PC-3 (cell line): ENCODE measurements around the gene B4GALT2. TPM values are rescaled to one million over a fixed set of nuclear protein-coding genes. Genes with fewer than 3 reads are reported as not detected.

ENCODE experiments used
- ATAC-seq: fragments of 200-7000 bp; cut with Tn5 transposase; 2 replicates; pipeline ENCODE4 v1.9.1; 2020; ENCODE audit warnings: mild to moderate bottlenecking, moderate library complexity
- BruUV-seq: library from RNA; stranded (reverse); fragments of 400-500 nt; replicated peaks from 2 replicates; lab custom pipeline; 2021; lab: Mats Ljungman, UMichigan
- CTCF ChIA-PET: fragments of 300-600 bp; sonication (Branson Sonifier 250); formaldehyde crosslinking; loops from one replicate; lab custom pipeline; 2022; ENCODE audit warnings: antibody characterized with exemption; lab: Charles Lee
- POLR2A ChIA-PET: fragments of 300-600 bp; sonication (Branson Sonifier 250); formaldehyde crosslinking; loops from one replicate; lab custom pipeline; 2022; ENCODE audit warnings: antibody characterized with exemption; ENCODE audit not compliant: unreplicated experiment; lab: Charles Lee
- DNase-seq: peaks from one replicate; pipeline ENCODE4 v3.0.0-alpha.2; 2015
- H2AFZ ChIP-seq: fragments of 300-600 bp; sonication (generic); 2 replicates; pipeline ENCODE4 v1.6.0; 2016; ENCODE audit warnings: antibody characterized with exemption, low read length
- H3F3A ChIP-seq: fragments of 300-600 bp; sonication (generic); one replicate; pipeline ENCODE4 v1.6.0; 2017; ENCODE audit warnings: antibody characterized with exemption, low read length, control low read depth, mild to moderate bottlenecking; ENCODE audit not compliant: unreplicated experiment
- H3K27ac ChIP-seq: fragments of 300-600 bp; sonication (generic); 2 replicates; pipeline ENCODE4 v1.5.1; 2016; ENCODE audit warnings: mild to moderate bottlenecking, low read length
- H3K27me3 ChIP-seq: fragments of 300-600 bp; sonication (generic); 2 replicates; pipeline ENCODE4 v1.6.1; 2016; ENCODE audit warnings: low read length, mixed read lengths
- H3K36me3 ChIP-seq: fragments of 300-600 bp; sonication (generic); 2 replicates; pipeline ENCODE4 v1.6.1; 2016; ENCODE audit warnings: low read depth, mixed run types, low read length, mixed read lengths
- H3K4me1 ChIP-seq: fragments of 300-600 bp; sonication (generic); 2 replicates; pipeline ENCODE4 v1.5.1; 2016; ENCODE audit warnings: low read length; ENCODE audit not compliant: insufficient read depth
- H3K4me2 ChIP-seq: fragments of 300-600 bp; sonication (generic); 2 replicates; pipeline ENCODE4 v1.6.0; 2016; ENCODE audit warnings: low read length
- H3K4me3 ChIP-seq: fragments of 300-600 bp; sonication (generic); 2 replicates; pipeline ENCODE4 v1.5.1; 2016; ENCODE audit warnings: mild to moderate bottlenecking, low read length, mixed read lengths
- H3K79me2 ChIP-seq: fragments of 300-600 bp; sonication (generic); 2 replicates; pipeline ENCODE4 v1.6.1; 2017; ENCODE audit warnings: low read length, mixed read lengths
- H3K9ac ChIP-seq: fragments of 300-600 bp; sonication (generic); 2 replicates; pipeline ENCODE4 v1.6.0; 2016; ENCODE audit warnings: mild to moderate bottlenecking, low read length
- H3K9me2 ChIP-seq: fragments of 300-600 bp; sonication (generic); replicated peaks from 2 replicates; pipeline ENCODE4 v1.6.1; 2016; ENCODE audit warnings: mixed run types, low read length, mixed read lengths
- H3K9me3 ChIP-seq: fragments of 300-600 bp; sonication (generic); 2 replicates; pipeline ENCODE4 v1.6.1; 2016; ENCODE audit warnings: low read length, mixed read lengths
- H4K20me1 ChIP-seq: fragments of 300-600 bp; sonication (generic); 2 replicates; pipeline ENCODE4 v1.6.1; 2016; ENCODE audit warnings: low read length, mixed read lengths
- CTCF ChIP-seq: fragments of 300-600 bp; sonication (generic); conservative IDR thresholded peaks from 2 replicates; pipeline ENCODE4 v1.5.1; 2017; ENCODE audit warnings: antibody characterized with exemption, low read depth, mild to moderate bottlenecking, low read length
- EZH2 ChIP-seq: fragments of 300-600 bp; sonication (generic); IDR thresholded peaks from one replicate; pipeline ENCODE4 v1.6.1; 2017; ENCODE audit warnings: antibody characterized with exemption, mild to moderate bottlenecking, low read length; ENCODE audit not compliant: unreplicated experiment
- EZH2phosphoT487 ChIP-seq: fragments of 300-600 bp; sonication (generic); IDR thresholded peaks from 2 replicates; pipeline ENCODE4 v1.6.1; 2018; ENCODE audit warnings: mild to moderate bottlenecking, antibody characterized with exemption, low read length, borderline replicate concordance
- intact Hi-C: fragments of 100-400 bp; cut with micrococcal nuclease; formaldehyde crosslinking; loops from 2 replicates; pipeline ENCODE4 v1.9.0; 2023
- total RNA-seq: library from RNA; depleted of rRNA; stranded (reverse); fragments of >200 nt; gene quantifications from 2 replicates; pipeline ENCODE4 v1.2.3, GENCODE V29; 2014

Gene B4GALT2
- total RNA-seq, 1 experiment from 2014 or later, result 103 TPM

- no peak overlapping the region for H2AFZ ChIP-seq
- TF ChIP-seq EZH2phosphoT487, result no peak
- no peak; the same call in 1 of the 2 replicates for TF ChIP-seq CTCF
- H3K9ac ChIP-seq, result peak overlapping the region; percentile 95
- DNase-seq, result no peak
- no peak for ATAC-seq
- H4K20me1 ChIP-seq, result peaks cover 23% of the 10 kb centered on the region; the same call in 1 of the 2 replicates
- BruUV-seq, result no TSS peak
- no peaks in the 10 kb centered on the region for H3K27me3 ChIP-seq
- H3K4me2 ChIP-seq, result peak overlapping the region; percentile 99
- no peaks in the 10 kb centered on the region for H3K9me2 ChIP-seq
- H3K4me3 ChIP-seq, result peak overlapping the region; percentile 94
- no peak overlapping the region for H3K27ac ChIP-seq
- peaks cover 60% of the 10 kb centered on the region for H3K4me1 ChIP-seq
- ChIA-PET CTCF (no interaction called here), POLR2A (no interaction called here)
- H3K79me2 ChIP-seq, result peaks cover 66% of the 10 kb centered on the region
- no peaks in the 10 kb centered on the region for H3K9me3 ChIP-seq
- no peaks in the 10 kb centered on the region for H3F3A ChIP-seq
- H3K36me3 ChIP-seq, result peaks cover 34% of the 10 kb centered on the region
- intact Hi-C loops, result no loop called here
Measured at GRCh38 chr1:43976045-43976444, 3.0 kb upstream of the B4GALT2 start.

- no peaks in the 10 kb centered on the region for H3K9me3 ChIP-seq
- peaks cover 59% of the 10 kb centered on the region for H3K4me1 ChIP-seq
- H3F3A ChIP-seq, result no peaks in the 10 kb centered on the region
- H3K4me2 ChIP-seq, result peak overlapping the region; percentile 99
- DNase-seq (no peak), ATAC-seq (no peak)
- no peak overlapping the region for H3K27ac ChIP-seq
- no TSS peak for BruUV-seq
- H3K79me2 ChIP-seq, result peaks cover 68% of the 10 kb centered on the region
- no peak overlapping the region for H2AFZ ChIP-seq
- CTCF ChIA-PET, result interaction anchor here (1.0 kb wide), 1 partner anchor 213 kb away, joined by 3 read pairs; no protein-coding TSS in a partner anchor
- no peak overlapping the region for H3K9ac ChIP-seq
- peaks cover 23% of the 10 kb centered on the region; the same call in 1 of the 2 replicates for H4K20me1 ChIP-seq
- peak overlapping the region; percentile 94 for H3K4me3 ChIP-seq
- no peaks in the 10 kb centered on the region for H3K27me3 ChIP-seq
- peaks cover 33% of the 10 kb centered on the region for H3K36me3 ChIP-seq
- no peaks in the 10 kb centered on the region for H3K9me2 ChIP-seq
- TF ChIP-seq EZH2, result no peak
- TF ChIP-seq CTCF, result no peak
- no peak for TF ChIP-seq EZH2phosphoT487
- intact Hi-C loops, result no loop called here
- POLR2A ChIA-PET, result no interaction called here
Measured at GRCh38 chr1:43976890-43977289, 2.1 kb upstream of the B4GALT2 start.

- H3K79me2 ChIP-seq, result peaks cover 75% of the 10 kb centered on the region
- no peak overlapping the region for H3K27ac ChIP-seq
- no TSS peak for BruUV-seq
- no peak overlapping the region for H3K9ac ChIP-seq
- DNase-seq (no peak), ATAC-seq (no peak)
- no peak overlapping the region for H2AFZ ChIP-seq
- H3K36me3 ChIP-seq, result peaks cover 32% of the 10 kb centered on the region
- H3K4me1 ChIP-seq, result peaks cover 59% of the 10 kb centered on the region
- H3K9me3 ChIP-seq, result no peaks in the 10 kb centered on the region
- ChIA-PET POLR2A (no interaction called here), CTCF (interaction anchor here (0.5 to 1.0 kb wide), 2 partner anchors 56 to 214 kb away, joined by 3 read pairs; no protein-coding TSS in a partner anchor)
- intact Hi-C loops, result no loop called here
- H3K4me2 ChIP-seq, result peak overlapping the region; percentile 99
- H3K27me3 ChIP-seq, result no peaks in the 10 kb centered on the region
- peak overlapping the region; percentile 94 for H3K4me3 ChIP-seq
- peaks cover 23% of the 10 kb centered on the region; the same call in 1 of the 2 replicates for H4K20me1 ChIP-seq
- H3F3A ChIP-seq, result no peaks in the 10 kb centered on the region
- no peaks in the 10 kb centered on the region for H3K9me2 ChIP-seq
- TF ChIP-seq EZH2phosphoT487 (no peak), CTCF (no peak), EZH2 (no peak)
Measured at GRCh38 chr1:43977376-43978263, 1.4 kb upstream of the B4GALT2 start.
